ENCODE data around the gene SRGAP1.

The SRGAP1 gene

DNA sequence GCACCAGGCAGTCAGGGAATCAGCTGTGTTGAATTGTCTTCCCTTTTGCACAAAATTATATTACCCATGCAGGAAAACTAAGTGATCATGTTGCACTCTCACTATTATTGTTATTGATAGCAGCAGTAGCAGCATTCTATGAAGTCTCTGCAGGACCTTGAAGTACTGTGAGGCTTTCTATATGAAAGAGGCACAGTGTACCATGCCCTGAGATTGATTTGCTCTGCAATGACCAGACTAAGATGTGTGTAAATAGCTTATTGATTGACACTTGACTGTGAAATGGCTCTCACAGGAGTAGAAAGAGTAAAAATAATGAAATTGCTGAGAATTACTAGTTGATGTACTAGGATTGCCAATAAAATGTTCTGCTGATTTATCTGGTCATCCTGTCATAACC lies 277.7 kb downstream of the SRGAP1 start:
- TF ChIP-seq CTCF (IDR thresholded peaks at IDR 0.05; ENCODE audit: insufficient read depth, low read length) (no peak), POLR2AphosphoS5 (IDR thresholded peaks at IDR 0.05; ENCODE audit: low read depth) (no peak), SPI1 (IDR thresholded peaks at IDR 0.05; ENCODE audit: borderline replicate concordance, low read depth) (no peak), REST (IDR thresholded peaks at IDR 0.05; ENCODE audit: insufficient replicate concordance, low read depth) (no peak), GABPA (IDR thresholded peaks at IDR 0.05; ENCODE audit: low read depth) (no peak)
- Histone ChIP-seq H3K27me3 (ENCODE audit: insufficient read depth, poor library complexity, severe bottlenecking) (no peaks in the 10 kb centered on the region), H3K27ac (replicated peaks) (no peak overlapping the region), H3K4me3 (replicated peaks; ENCODE audit: insufficient read depth, low read length) (no peak overlapping the region)
- no peak for DNase-seq (ENCODE audit: low read depth in 1 of 2, low spot score in 1 of 2)

- H3K27ac ChIP-seq (replicated peaks), result no peak overlapping the region
- TF ChIP-seq REST (IDR thresholded peaks at IDR 0.05; ENCODE audit: insufficient replicate concordance, low read depth) (no peak), CTCF (IDR thresholded peaks at IDR 0.05; ENCODE audit: insufficient read depth, low read length) (no peak), SPI1 (IDR thresholded peaks at IDR 0.05; ENCODE audit: borderline replicate concordance, low read depth) (no peak)
- no peak for DNase-seq (ENCODE audit: low read depth in 1 of 2, low spot score in 1 of 2)
- H3K4me3 ChIP-seq (replicated peaks; ENCODE audit: insufficient read depth, low read length), result no peak overlapping the region
- no peaks in the 10 kb centered on the region for H3K27me3 ChIP-seq (ENCODE audit: insufficient read depth, poor library complexity, severe bottlenecking)
These were observed 278.5 kb downstream of the SRGAP1 start for GRCh38 chr12:64122995-64123394.

- no peak overlapping the region for H3K27ac ChIP-seq (replicated peaks)
- TF ChIP-seq POLR2AphosphoS5 (IDR thresholded peaks at IDR 0.05; ENCODE audit: low read depth) (no peak), SPI1 (IDR thresholded peaks at IDR 0.05; ENCODE audit: borderline replicate concordance, low read depth) (no peak), REST (IDR thresholded peaks at IDR 0.05; ENCODE audit: insufficient replicate concordance, low read depth) (no peak), CTCF (IDR thresholded peaks at IDR 0.05; ENCODE audit: insufficient read depth, low read length) (no peak), GABPA (IDR thresholded peaks at IDR 0.05; ENCODE audit: low read depth) (no peak)
- DNase-seq (ENCODE audit: low read depth in 1 of 2, low spot score in 1 of 2), result no peak
- no peak overlapping the region for H3K4me3 ChIP-seq (replicated peaks; ENCODE audit: insufficient read depth, low read length)
- no peaks in the 10 kb centered on the region for H3K27me3 ChIP-seq (ENCODE audit: insufficient read depth, poor library complexity, severe bottlenecking)
These were observed 278.9 kb downstream of the SRGAP1 start for GRCh38 chr12:64123448-64123847.

All from HL-60 (cell line).